HG03135 (cell line): ENCODE results near the gene CACNA2D3.

Experiments
- ATAC-seq: cut with Tn5 transposase; IDR thresholded peaks from one replicate; pipeline ENCODE4 v1.9.1; 2021; ENCODE audit warnings: mild to moderate bottlenecking, moderate library complexity; ENCODE audit not compliant: unreplicated experiment

Gene CACNA2D3

DNA sequence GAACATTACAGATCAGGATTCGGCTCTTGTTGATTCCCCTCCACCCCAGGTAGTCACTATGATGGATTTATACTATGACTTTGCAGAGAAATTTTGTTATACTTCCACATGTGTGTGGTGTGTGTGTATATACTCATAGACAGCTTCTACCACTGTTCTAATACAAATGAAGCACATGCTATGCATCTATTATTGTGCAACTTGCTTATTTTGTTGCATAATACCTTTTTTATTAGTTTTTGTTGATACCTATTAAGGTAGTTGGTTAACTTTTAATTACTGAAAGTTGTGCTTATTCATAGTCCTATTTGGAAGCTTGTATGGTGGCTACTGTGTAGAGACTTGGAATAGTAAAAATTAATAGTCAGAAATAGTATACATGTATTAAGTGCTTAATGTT is 140.6 kb downstream of the CACNA2D3 start:
- ATAC-seq, result no peak

DNA sequence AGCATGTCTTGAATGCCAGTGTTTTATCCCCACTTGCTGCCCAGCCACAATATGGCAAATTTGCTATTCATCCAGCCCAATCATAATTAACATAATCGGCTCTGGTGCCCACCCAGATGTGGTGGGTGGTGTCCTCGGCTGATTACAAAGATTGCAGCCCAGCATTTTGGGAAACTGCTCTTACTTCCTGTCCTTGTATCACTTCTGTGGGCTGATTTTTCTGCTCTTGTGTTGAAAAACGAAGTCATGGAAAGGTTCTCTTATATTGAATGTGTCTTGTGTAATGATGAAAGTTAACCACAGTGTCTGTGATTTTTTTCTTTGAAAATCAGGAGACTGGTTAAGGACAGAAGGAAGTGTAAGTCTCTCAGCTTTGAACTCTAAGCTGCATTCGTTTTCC is 141.7 kb downstream of the CACNA2D3 start:
- ATAC-seq, result no peak

DNA sequence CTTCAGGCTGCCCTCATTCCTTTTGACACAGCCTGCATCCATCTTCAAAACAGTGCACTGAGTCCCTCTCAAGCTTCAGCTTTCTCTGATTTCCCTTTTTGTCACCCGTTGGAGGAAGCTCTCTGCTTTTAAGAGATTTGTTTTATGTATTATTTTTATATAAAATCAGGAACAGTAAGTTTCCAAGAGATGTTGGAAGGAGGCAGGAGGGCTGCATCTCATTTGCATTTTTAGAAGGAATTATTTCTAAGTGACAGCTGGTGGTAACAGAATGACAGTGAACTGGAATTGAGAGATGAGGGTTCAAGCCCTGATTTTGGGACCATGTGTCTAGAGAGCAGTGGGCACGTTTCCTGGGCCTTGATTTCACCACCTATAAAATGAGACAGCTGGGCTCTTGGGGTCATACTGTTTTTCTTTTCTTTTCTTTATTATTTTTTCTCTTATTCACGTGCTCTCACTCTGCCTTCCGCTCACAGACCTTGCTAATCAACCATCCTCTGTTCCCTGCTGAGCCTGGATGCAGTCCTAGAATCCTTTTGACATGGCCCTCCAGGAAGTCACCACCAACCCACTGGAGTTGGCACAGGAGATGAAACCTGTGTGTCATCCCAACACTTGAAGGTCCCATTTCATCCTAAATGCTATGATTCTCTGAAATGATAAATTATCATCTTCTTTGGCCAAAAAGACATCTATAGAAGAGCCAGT is 148.6 kb downstream of the CACNA2D3 start:
- no peak for ATAC-seq

DNA sequence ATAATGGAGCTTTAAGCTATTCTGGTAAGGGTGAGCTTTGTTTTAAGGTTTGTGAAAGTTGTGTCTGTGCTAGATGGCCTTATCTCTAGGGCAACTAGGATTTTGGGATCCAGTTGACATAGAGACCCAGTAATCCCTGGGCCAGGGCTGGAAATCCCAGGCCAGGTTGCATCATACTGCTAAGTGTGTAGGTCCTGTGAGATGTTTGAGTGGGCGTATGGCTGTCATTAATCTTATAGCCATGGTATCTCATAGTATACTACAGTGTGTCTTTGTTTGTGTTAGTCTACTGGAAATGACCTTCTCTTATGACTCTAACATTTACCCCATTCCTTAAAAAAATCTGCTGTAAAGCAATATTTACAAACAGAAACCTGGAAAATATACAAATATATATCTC is 151.4 kb downstream of the CACNA2D3 start:
- no peak for ATAC-seq

DNA sequence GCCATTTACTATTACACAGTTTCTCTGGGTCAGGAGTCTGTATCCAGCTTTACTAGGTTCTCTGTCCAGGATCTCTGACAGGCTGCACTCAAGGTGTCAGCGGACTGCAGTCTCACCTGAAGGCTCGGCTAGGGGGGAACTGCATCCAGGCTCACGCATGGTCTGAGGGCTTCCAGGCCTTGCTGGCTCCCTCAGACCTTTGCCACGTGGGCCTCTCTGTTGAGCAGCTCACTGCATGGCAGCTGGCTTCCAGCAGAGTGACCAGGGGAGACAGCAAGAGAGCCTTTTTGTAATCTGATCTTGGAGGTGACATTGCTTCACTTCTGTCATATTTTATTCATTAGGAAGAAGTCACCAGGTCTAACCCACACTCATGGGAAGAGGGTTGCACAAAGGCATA is 152.3 kb downstream of the CACNA2D3 start:
- no peak for ATAC-seq

DNA sequence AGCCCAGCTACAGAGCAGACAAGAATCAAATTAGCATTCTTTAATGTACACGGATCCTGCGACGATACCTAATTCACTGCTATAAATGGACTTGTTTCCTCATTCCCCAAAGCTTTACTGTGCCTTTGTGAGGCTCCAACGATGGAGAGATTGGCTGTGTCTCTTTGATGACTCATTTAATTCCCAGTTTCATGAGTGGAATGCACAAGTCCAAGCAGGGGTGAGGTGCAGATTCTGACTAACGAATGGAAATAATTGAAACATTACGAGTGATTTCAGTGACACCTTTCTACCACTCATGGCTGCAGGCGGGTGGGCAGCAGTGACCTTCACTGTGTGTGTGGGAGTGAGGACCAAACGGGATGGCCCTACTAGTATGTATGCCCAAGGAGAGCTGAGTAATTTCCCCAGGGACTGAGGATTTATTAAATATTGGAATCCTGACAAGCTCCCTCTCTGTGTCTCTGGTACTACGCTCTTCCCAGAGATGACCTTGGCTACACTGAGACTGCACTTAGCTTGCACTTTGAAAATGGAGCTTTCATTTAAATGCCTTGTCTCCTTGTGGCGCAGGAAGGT is 156.7 kb downstream of the CACNA2D3 start:
- no peak for ATAC-seq

DNA sequence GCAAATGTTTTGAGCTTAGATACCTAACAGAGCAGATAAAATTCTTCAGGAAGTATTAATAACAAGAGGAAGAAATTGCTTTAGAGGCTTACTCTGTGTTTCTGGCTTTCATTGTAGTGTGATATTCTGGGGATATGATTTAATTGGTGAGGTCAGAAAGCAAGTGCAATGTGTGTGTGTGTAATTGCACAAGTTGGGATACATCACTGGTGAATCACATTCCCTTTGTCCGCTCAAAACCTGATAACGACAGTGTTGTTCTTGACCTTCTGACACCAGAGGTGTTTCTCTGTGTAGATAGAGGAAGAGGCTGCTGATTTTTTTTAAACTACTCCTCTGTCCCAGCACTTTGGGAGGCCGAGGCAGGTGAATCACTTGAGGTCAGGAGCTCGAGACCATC is 161.1 kb downstream of the CACNA2D3 start:
- no peak for ATAC-seq

DNA sequence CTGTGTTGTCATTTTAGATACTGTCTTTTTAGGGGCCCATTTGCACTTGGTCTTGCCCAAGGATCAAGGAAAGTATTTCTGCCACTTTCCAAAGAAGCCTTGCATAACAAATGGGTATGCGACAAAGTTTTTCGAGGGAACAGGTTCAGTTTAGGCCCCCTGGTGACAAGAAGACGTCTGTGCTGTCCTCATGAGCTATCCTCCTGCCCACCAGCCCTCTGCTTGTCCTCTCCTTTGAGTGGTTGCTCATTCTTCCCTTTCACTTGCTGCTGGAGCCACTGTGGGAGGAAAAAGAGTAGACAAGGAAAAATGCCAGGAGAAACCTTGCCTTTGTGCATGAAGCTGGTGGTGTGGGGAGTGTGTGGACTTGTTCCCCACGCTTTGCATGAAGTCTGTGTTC is 171.9 kb downstream of the CACNA2D3 start:
- ATAC-seq, result no peak

DNA sequence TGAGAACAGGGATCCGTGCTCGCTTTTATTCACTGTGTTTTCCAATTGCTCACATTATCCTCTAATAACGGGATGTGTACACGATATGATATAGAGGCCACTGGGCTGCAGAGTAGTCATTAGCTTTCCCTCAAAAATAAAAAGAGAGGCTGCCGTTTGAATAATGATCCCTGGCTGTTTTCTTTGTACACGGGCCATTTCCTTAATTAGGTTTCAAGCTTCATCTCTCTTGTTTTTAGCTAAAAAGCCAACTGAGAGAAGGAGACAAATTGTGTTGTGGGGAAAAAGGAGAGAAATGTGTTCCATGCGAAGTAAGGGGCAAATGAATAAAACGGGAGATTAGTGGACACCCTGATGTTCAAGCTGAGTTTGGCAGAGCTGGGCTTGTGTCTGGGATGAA is 174.2 kb downstream of the CACNA2D3 start:
- ATAC-seq, result no peak

DNA sequence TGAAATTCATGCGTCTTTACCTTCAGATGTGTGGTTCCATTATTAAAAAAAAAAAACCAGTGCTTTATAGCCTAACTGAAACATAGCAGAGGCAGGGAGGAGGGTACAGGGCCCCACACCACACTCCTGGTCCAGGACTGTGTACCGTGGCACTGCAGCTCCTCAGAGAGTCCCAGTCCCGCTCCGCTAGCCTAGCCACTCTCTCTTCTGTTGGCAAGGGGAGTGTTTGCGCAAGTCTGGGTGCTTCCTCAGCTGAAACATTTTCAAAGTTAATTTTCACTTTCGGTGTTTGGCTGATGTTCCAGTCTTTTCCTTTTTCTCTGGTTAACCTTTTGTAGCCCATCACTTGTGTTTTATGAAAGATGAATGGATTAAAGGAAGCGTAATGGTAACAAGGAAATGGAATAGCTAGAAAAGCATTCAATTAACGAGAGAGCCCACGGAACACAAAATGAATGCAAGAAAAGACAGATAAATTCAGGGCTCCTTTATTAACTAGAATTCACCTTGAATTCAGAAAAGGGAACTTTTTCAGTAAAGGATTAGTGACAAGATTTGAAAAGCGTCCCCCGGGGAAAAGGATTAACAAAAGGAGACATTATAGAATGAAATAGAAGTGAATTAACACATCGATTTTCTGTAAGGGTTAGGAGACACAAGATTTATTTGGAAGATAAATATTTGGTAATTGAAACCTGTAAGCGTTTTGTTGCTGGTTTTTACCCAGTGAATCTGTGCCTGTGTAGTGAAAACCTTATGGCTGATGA is 177.0 kb downstream of the CACNA2D3 start:
- ATAC-seq, result no peak

DNA sequence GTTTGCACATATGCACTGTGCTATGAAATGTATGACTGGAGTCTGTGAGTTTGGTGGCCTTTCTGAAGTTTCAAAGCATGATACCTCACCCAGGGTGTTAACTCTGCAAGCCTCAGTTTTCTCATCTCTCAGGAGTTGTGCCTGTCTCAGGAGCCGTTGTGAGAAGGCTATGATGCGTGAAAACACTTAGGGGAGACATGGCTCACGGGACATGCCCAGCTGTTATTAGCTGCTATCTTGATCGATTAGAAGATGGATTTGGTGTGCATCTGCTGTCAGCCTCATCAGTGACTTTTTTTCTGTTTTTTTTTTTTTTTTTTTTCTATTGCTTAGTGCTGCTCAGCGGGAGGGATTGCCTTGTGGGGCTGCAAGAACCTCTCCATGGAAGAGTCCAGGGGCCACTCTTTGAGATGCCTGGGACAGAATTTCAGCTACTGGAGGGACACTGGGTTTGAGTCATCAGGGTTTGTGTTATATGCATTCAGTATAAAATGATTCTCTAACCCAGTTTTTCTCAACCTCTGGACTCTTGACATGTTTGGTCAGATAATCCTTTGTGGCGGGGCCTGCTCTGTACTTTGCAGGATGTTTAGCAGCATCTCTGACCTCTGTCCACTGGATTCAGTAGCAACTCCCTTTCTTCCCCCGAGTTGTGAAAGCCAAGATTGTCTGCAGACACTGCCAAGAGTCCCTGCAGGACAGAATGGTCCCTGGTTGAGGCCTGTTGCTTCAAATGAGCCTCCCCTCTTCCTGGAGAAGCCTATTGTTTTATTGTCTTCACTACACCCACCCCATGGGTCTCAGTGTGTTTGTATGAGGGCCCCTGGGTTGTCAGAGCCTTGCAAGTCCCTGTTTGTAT is 181.4 kb downstream of the CACNA2D3 start:
- ATAC-seq, result no peak

DNA sequence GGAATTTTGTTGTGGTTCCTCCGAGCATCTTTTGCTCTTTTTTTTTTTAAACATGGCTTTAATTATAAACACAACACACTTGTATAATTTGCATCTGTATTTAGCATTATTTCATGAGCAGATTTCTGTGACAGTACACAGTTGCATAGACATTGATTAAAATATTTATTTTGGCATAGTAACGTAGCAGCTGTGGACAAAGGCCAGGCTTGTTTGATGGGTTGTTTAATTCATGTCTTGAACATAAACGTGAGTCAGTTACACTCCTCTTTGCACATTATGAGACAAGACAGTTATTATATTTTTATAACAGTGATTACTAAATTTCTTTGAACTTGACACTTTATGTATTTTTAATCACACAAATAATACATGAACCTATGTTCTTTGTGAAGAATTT is 182.5 kb downstream of the CACNA2D3 start:
- ATAC-seq, result no peak

DNA sequence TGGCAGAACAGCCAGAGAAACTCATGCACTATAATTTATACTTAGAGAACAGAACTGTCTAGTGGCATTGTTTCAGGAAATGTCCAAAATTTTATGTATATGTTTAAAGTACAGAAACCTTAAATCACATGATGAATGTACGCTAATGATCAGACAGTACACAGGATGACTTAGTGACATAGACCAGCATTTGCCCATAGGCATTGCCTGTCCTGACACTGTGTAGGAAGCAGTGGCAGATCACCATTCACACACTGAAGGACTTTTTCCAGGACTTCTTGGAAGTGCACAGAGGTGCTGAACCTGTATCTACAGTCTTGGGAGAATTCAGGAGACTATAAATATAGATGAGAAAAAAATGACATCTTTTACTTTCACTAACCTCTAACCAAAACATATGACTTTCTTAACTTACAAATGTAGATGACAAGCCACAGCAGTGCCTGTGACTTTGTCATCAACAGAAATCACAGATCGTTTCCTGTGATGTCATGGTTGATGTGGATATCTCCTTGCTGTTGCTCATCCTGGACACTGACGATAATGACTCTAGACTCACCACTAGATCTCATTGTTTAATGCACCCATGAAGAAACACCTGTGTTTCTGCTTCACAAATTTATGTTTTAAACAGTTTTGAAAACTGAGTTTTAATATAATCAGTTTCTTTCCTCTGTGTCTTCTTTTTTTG is 183.2 kb downstream of the CACNA2D3 start:
- no peak for ATAC-seq

DNA sequence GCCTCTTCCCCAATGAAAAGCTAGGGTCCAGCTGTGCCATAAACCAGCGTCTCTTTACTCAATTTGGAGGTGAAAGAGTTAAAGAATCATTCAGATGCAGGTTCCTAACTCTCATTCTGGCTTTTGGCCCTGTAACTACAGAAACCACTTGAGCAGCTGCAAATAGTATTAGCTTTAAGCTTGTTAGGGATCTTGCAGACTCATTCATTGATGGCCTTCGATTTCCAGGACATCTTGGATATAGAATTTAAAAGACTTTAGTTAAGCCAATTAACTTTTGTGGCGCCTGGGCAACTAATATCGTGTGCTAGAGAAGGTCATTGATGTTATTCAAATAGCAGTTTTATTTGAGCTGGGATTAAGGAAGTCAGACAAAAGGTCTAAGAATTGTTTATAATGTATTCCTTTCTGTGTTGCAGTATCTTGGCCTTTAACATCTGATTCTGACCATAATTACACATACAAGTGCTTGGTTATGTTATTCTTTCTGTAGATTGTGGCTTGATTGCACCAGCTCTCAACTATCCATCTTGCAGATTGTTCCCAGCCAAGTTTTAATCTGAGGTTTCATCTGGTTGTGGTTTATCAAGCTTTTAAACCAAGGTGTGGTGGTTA is 185.3 kb downstream of the CACNA2D3 start:
- ATAC-seq, result no peak

DNA sequence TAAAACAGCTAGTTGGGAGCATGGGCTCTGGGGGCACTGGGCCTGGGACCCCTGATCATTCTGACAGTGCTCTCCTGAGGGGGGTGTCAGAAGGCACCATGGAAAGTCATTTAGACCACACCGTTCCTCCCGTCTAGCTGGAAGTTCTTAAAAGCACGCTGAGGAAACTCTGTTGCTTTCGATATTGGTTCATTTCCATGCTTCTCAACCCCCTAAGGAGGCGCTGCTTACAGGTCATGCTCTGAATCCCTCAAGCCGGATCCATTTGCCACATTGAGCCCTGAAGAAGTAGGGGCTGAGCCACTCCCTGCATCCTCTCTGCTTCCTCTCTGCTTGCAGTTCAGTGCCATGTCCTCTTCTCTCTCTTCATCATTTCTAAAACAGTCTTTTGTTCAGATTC is 187.2 kb downstream of the CACNA2D3 start:
- no peak for ATAC-seq

DNA sequence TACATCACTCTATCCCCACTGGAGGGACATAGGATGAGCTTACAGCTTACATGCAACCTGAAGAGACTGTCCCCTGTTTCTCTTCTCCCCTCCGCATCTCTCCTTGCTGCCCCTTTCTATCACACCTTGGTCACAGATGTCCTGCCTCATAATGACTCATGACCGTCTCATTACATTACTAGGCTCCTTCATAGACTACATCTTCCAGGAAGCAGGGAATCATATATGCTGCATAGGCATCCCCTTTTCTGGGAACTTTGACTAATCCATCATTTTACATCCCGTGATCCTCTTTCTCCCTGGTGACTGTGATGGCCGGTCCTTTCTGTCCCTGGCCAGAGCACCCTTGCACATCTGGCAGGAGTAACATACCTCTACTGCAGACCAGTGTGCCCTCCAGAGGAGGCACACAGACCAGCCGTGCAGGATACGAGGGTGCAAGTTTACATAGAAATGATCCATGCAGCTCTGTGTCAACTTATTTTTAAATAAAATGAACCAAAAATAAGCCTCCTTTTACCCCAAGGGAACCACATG is 188.9 kb downstream of the CACNA2D3 start:
- no peak for ATAC-seq

DNA sequence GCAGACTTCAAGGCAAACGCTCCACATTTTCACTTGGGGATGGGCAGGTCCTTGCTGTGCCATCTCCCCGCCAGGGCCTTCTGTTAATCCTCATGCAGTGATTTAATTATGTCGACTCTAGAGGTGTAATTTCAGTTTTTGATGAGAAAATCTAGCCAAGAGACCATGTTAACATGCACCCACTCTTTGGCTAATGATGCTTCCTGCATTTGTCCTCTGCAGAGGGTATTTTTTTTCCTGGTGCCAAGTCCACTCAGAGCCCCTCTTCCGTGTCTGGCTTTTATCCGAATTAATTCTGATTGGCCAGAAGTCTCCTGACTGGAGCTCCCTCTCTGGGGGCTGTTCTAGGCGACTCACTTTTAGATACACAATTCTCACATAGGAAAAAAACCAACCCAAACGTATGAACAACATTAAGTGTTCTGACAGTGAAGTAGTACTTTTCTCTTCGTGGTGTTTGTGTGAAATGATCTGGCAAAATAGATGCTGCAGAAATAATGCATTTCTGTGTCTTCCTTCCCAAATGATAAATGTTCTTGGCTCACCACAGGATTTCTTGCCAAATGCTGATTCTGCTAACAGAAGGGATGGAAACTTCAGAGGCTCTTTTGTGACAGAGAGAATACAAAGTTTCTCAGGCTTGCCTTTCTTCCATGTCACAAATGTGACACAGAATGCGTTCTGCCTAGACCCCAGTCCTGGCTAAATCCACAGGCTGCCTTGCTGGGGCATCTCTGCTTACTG is 190.0 kb downstream of the CACNA2D3 start:
- ATAC-seq, result no peak

DNA sequence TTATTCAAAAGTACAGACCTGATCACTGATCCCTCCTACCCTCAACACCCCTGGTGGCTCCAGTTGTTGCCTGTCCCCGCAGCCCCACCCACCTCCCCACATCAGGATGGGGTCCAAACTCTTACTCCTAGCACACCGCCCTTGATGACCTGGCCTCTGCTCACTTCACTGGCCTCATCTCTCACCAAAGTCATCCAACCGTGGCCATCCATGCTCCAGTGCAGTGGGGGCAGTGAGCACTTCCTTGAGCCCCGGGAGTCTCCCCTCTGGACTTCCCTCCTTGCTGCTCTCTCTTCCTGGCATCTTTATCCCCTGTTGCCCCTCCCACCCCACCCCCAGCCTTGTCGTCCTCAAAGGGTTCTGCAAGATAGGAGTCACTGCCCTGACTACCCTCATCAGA is 191.1 kb downstream of the CACNA2D3 start:
- ATAC-seq, result no peak

DNA sequence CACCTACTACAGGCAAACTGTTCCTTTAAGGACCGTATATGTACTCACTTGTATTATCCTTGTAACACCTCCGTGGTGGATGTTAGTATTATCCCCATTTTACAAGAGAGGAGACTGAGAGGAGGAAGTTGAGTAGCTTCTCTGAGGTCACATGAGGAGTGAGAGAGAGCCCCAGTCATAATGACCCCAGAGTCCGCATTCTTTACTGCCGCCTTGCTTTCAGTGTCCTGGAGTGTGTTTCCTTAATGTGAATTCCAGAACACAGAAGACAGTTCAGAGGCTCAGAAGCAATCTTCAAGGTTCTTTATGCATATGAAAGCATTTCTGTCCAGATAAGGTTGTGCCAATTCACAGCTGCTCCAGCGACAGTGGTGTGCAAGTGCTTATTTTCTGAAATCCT is 199.2 kb downstream of the CACNA2D3 start:
- ATAC-seq, result no peak
